IPS-15b (cell line): Measurements from ENCODE around the gene SEMA7A.
"Not testable (repeated sequence)": the region's sequence is repeated elsewhere in the genome, so short reads cannot be mapped to it uniquely, and the experiment has no call there.

ENCODE experiments used
- H3K27me3 ChIP-seq: one replicate; pipeline ENCODE4 v1.6.1; 2013; ENCODE audit warnings: low read length; ENCODE audit not compliant: control insufficient read depth, insufficient read depth
- H3K36me3 ChIP-seq: one replicate; pipeline ENCODE4 v1.6.1; 2013; ENCODE audit warnings: low read length; ENCODE audit not compliant: control insufficient read depth, insufficient read depth
- H3K4me1 ChIP-seq: one replicate; pipeline ENCODE4 v1.6.1; 2013; ENCODE audit warnings: mild to moderate bottlenecking, low read length; ENCODE audit not compliant: control insufficient read depth, insufficient read depth
- H3K4me3 ChIP-seq: one replicate; pipeline ENCODE4 v1.5.1; 2013; ENCODE audit warnings: low read depth, low read length
- H3K9ac ChIP-seq: one replicate; pipeline ENCODE4 v1.6.1; 2013; ENCODE audit warnings: low read depth, mild to moderate bottlenecking, low read length
- H3K9me3 ChIP-seq: one replicate; pipeline ENCODE4 v1.6.1; 2013; ENCODE audit warnings: mild to moderate bottlenecking, low read length; ENCODE audit not compliant: control insufficient read depth, insufficient read depth

The SEMA7A gene

GRCh38 chr15:74461847-74462511 is 28.2 kb upstream of the SEMA7A start:
- Histone ChIP-seq H3K9ac (no peak overlapping the region), H3K36me3 (no peaks in the 10 kb centered on the region), H3K27me3 (no peaks in the 10 kb centered on the region), H3K4me3 (peak overlapping the region; percentile 95), H3K4me1 (peaks cover 3% of the 10 kb centered on the region), H3K9me3 (no peaks in the 10 kb centered on the region)

GRCh38 chr15:74460871-74461846 is 27.4 kb upstream of the SEMA7A start, which contains the start of gene UBL7:
UBL7 (minus strand) TSS chr15:74461160; CDS start chr15:74458867, 2,293 bp downstream.
- Histone ChIP-seq H3K36me3 (no peaks in the 10 kb centered on the region), H3K4me3 (peak within 1 kb of the TSS; percentile 95), H3K4me1 (peaks cover 3% of the 10 kb centered on the region), H3K27me3 (no peaks in the 10 kb centered on the region), H3K9me3 (no peaks in the 10 kb centered on the region), H3K9ac (peak within 1 kb of the TSS; percentile 84)

GRCh38 chr15:74460298-74460697 is 26.5 kb upstream of the SEMA7A start:
- H3K9me3 ChIP-seq: no peaks in the 10 kb centered on the region
- H3K4me3 ChIP-seq: peak overlapping the region; percentile 84
- no peaks in the 10 kb centered on the region for H3K36me3 ChIP-seq
- H3K4me1 ChIP-seq: peaks cover 3% of the 10 kb centered on the region
- peak overlapping the region; percentile 84 for H3K9ac ChIP-seq
- H3K27me3 ChIP-seq: no peaks in the 10 kb centered on the region

- H3K9me3 ChIP-seq, H3K36me3 ChIP-seq, H3K9ac ChIP-seq, H3K4me1 ChIP-seq, H3K4me3 ChIP-seq, H3K27me3 ChIP-seq: not testable (repeated sequence)
Observed at GRCh38 chr15:74459798-74460197, 26.0 kb upstream of the SEMA7A start.

- H3K27me3 ChIP-seq: no peaks in the 10 kb centered on the region
- no peaks in the 10 kb centered on the region for H3K9me3 ChIP-seq
- peaks cover 7% of the 10 kb centered on the region for H3K4me1 ChIP-seq
- H3K4me3 ChIP-seq: no peak overlapping the region
- H3K36me3 ChIP-seq: no peaks in the 10 kb centered on the region
- no peak overlapping the region for H3K9ac ChIP-seq
Observed at GRCh38 chr15:74458473-74458872, 24.7 kb upstream of the SEMA7A start.

- H3K27me3 ChIP-seq, H3K4me3 ChIP-seq, H3K9me3 ChIP-seq, H3K9ac ChIP-seq, H3K4me1 ChIP-seq, H3K36me3 ChIP-seq: not testable (repeated sequence)
Observed at GRCh38 chr15:74457036-74457435, 23.3 kb upstream of the SEMA7A start.

GRCh38 chr15:74454764-74455500 is 21.2 kb upstream of the SEMA7A start:
- Histone ChIP-seq H3K9me3 (no peaks in the 10 kb centered on the region), H3K27me3 (no peaks in the 10 kb centered on the region), H3K4me3 (no peak overlapping the region), H3K9ac (no peak overlapping the region), H3K36me3 (peaks cover 6% of the 10 kb centered on the region), H3K4me1 (peaks cover 6% of the 10 kb centered on the region)

GRCh38 chr15:74453925-74454763 is 20.4 kb upstream of the SEMA7A start:
- Histone ChIP-seq H3K4me1 (peaks cover 6% of the 10 kb centered on the region), H3K27me3 (no peaks in the 10 kb centered on the region), H3K4me3 (no peak overlapping the region), H3K9me3 (no peaks in the 10 kb centered on the region), H3K36me3 (peaks cover 9% of the 10 kb centered on the region), H3K9ac (no peak overlapping the region)

- Histone ChIP-seq H3K4me3 (no peak overlapping the region), H3K9me3 (no peaks in the 10 kb centered on the region), H3K27me3 (no peaks in the 10 kb centered on the region), H3K4me1 (peaks cover 6% of the 10 kb centered on the region), H3K36me3 (peaks cover 14% of the 10 kb centered on the region), H3K9ac (no peak overlapping the region)
Observed at GRCh38 chr15:74451861-74452835, 18.4 kb upstream of the SEMA7A start.

- H3K9ac ChIP-seq: no peak overlapping the region
- peaks cover 14% of the 10 kb centered on the region for H3K36me3 ChIP-seq
- no peaks in the 10 kb centered on the region for H3K9me3 ChIP-seq
- H3K4me3 ChIP-seq: no peak overlapping the region
- H3K4me1 ChIP-seq: peaks cover 6% of the 10 kb centered on the region
- no peaks in the 10 kb centered on the region for H3K27me3 ChIP-seq
Observed at GRCh38 chr15:74451322-74451721, 17.6 kb upstream of the SEMA7A start.
